ENCODE data around the gene MAN1B1. TPM values are rescaled to one million over a fixed set of nuclear protein-coding genes. Genes with fewer than 3 reads are reported as not detected.

MAN1B1 gene
- total and polyA plus RNA-seq, 2 of the 8 experiments (the other 6 are each of a cell fraction or from before 2014, with no cell fraction given): 33.7 to 36.3 TPM

- 47% methylated on average over 38 of the region's 38 CpGs; no CpG with 5 or more reads in 1 of the 2 experiments for WGBS, 2 experiments (ENCODE audit: extremely low coverage in 1 of 2, insufficient coverage in 1 of 2, insufficient read length in 1 of 2, insufficient replicate concordance in 2 of 2, low coverage in 1 of 2, low lambda C conversion rate in 2 of 2, missing lambda C conversion rate in 1 of 2)
These were observed 37.0 kb upstream of the MAN1B1 start for GRCh38 chr9:137049544-137050449.

More at GRCh38 chr9:137049544-137050449, 37.0 kb upstream of the MAN1B1 start:
- peaks cover 5 to 21% of the 10 kb centered on the region in 2 experiments for H4K20me1 ChIP-seq (replicated peaks in 1 of 2; ENCODE audit: control insufficient read depth in 1 of 2, insufficient read depth in 2 of 2, low read length in 2 of 2)
- TF ChIP-seq NRF1 (IDR thresholded peaks at IDR 0.05; ENCODE audit: low read depth, low read length) (no peak), GABPA (IDR thresholded peaks at IDR 0.05; ENCODE audit: borderline replicate concordance, insufficient read depth, low read length) (peak; percentile 77; the same call in 1 of the 2 replicates), CBX5 (IDR thresholded peaks at IDR 0.05; ENCODE audit: low read depth, low read length) (no peak), CTCF (IDR thresholded peaks at IDR 0.05; ENCODE audit: control extremely low read depth in 1 of 3, insufficient read depth in 1 of 3, low read depth in 1 of 3, low read length in 3 of 3) (peak in 2 of 3 experiments; percentile 77 to 80; a peak in 3 of 4 replicates), RAD21 (IDR thresholded peaks at IDR 0.05 in 1 of 2, conservative IDR thresholded peaks at IDR 0.05 in 1 of 2; ENCODE audit: low read depth in 2 of 2, low read length in 2 of 2) (peak; percentile 66 to 69), MAFK (IDR thresholded peaks at IDR 0.05; ENCODE audit: low read depth, low read length) (no peak), BACH1 (IDR thresholded peaks at IDR 0.05; ENCODE audit: low read length) (peak; percentile 72), YY1 (IDR thresholded peaks at IDR 0.05; ENCODE audit: low read depth, low read length) (0 out of 2 replicates have a peak, but pooled peaks have one; percentile 10)
- POLR2A ChIA-PET (ENCODE audit: partially characterized antibody): interaction anchor here (1.3 to 1.8 kb wide), 2 partner anchors 16 to 21 kb away, joined by 4 read pairs; partner anchors contain the start of gene SAPCD2
- H3K4me3 ChIP-seq (ENCODE audit: extremely low read depth in 1 of 4, insufficient read depth in 2 of 4, low read depth in 3 of 4, low read length in 4 of 4): no peak overlapping the region
- DNase-seq (ENCODE audit: low read depth in 1 of 2, low spot score in 2 of 2) (peak in 1 of 2 experiments; percentile 90), FAIRE-seq (no peak)
- no peak overlapping the region for H2BK12ac ChIP-seq (ENCODE audit: low read depth, low read length)
- no peak overlapping the region for H4K8ac ChIP-seq (ENCODE audit: extremely low read depth, insufficient read depth, low read length)
- H3K56ac ChIP-seq (replicated peaks; ENCODE audit: insufficient read length, low read depth, low read length): no peak overlapping the region
- H3K4me1 ChIP-seq (replicated peaks in 1 of 4; ENCODE audit: control insufficient read depth in 3 of 4, insufficient read depth in 4 of 4, low read length in 3 of 4): peaks cover 3 to 24% (median 15%) of the 10 kb centered on the region in 4 experiments; a peak in 6 of 7 replicates
- no peak overlapping the region for H4K91ac ChIP-seq (replicated peaks; ENCODE audit: insufficient read length, low read length)
- H3K4me2 ChIP-seq (ENCODE audit: insufficient read depth in 1 of 2, low read depth in 2 of 2, low read length in 2 of 2): no peak overlapping the region
- no peak overlapping the region for H3K9ac ChIP-seq (replicated peaks in 1 of 4; ENCODE audit: extremely low read depth in 1 of 4, low read depth in 3 of 4, low read length in 3 of 4)
- H3K27me3 ChIP-seq (replicated peaks in 1 of 4; ENCODE audit: control insufficient read depth in 3 of 4, extremely low read depth in 1 of 4, insufficient read depth in 3 of 4, low read length in 3 of 4): peaks cover 25 to 76% (median 63%) of the 10 kb centered on the region in 4 experiments
- H3K36me3 ChIP-seq (ENCODE audit: control insufficient read depth in 2 of 4, insufficient read depth in 4 of 4, low read length in 3 of 4): no peaks in the 10 kb centered on the region
- H3K23ac ChIP-seq (ENCODE audit: insufficient read length): no peak overlapping the region
- no peak overlapping the region for H2BK15ac ChIP-seq (ENCODE audit: low read length)
- no peak overlapping the region for H2AK5ac ChIP-seq (ENCODE audit: low read depth, low read length)
- no peak overlapping the region for H4K5ac ChIP-seq (ENCODE audit: insufficient read length, low read depth, low read length)
- no peak overlapping the region for H2BK5ac ChIP-seq (ENCODE audit: low read depth, low read length)
- no peak overlapping the region for H2AFZ ChIP-seq (ENCODE audit: low read length)
- H3K9me3 ChIP-seq (ENCODE audit: insufficient read depth in 2 of 2, low read depth in 1 of 2, low read length in 1 of 2): no peaks in the 10 kb centered on the region
- no peak overlapping the region for H3K4ac ChIP-seq (replicated peaks; ENCODE audit: insufficient read length, low read depth, low read length)
- H3K23me2 ChIP-seq (ENCODE audit: low read depth, low read length): peaks cover 21% of the 10 kb centered on the region; the same call in 1 of the 2 replicates
- CTCF ChIA-PET (ENCODE audit: partially characterized antibody): interaction anchor here (0.6 to 7.6 kb wide), 18 partner anchors 9 to 1520 kb away, joined by 3 to 291 read pairs (median 5); partner anchors contain the start of genes ABCA2, CLIC3, FUT7 and SAPCD2
- H3K18ac ChIP-seq (ENCODE audit: extremely low read depth, low read length): no peak overlapping the region; the same call in 1 of the 2 replicates
- no peak overlapping the region for H3K14ac ChIP-seq (ENCODE audit: insufficient read length)
- H2BK120ac ChIP-seq (replicated peaks; ENCODE audit: low read depth, low read length): no peak overlapping the region
- H2BK20ac ChIP-seq (ENCODE audit: low read length): no peak overlapping the region
- H3K79me2 ChIP-seq (ENCODE audit: control insufficient read depth in 1 of 2, insufficient read depth in 2 of 2, low read length in 2 of 2): no peaks in the 10 kb centered on the region
- no peak overlapping the region for H3K27ac ChIP-seq (ENCODE audit: low read depth, low read length)
- H3K79me1 ChIP-seq (ENCODE audit: low read depth, low read length): peaks cover 4% of the 10 kb centered on the region; the same call in 1 of the 2 replicates
